Activated CD8-positive, alpha-beta memory T cell treated with anti-CD3 and anti-CD28 coated beads, Interleukin-2, amount 50 U/mL, for 24 hours (primary cell): ENCODE measurements around the gene SLC2A13.
"Not testable (repeated sequence)": the region's sequence is repeated elsewhere in the genome, so short reads cannot be mapped to it uniquely, and the experiment has no call there.

Experiments
- DNase-seq: peaks from one replicate; pipeline ENCODE4 v3.0.0-alpha.2; 2020; ENCODE audit errors: extremely low read depth

The SLC2A13 gene

DNA sequence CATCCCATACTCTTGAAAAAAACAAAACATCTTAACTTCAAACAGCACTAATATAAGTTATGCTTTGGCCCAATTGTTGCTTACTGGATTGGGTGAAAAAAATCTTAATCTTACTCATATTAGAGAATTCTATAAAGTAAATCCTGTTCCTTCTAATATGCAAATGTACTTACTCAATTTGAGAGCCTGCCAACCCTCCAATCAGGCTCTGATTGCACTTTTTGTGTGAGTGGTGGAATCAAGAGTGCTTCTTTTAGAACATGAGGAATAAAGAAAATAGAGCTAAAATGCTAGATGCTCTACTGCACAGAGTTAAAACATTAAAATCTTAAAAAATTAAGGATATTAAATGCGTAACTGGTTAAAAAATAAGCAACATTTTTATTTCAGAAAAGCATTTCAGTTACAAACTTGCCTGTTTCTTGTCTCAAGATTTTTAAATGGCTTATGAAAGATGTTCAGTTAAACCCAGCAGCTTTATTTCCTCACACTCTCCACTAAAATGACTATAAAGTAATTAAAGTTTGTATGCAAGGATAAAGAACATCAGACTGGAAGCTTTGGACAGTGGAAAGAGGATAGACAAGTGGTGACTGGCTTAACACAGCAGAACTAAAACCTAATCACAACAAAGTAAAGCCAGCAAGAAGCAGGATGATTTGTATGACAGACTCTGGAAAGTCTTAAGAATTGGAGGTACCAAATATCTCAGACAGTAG is 177.5 kb downstream of the SLC2A13 start:
- no peak for DNase-seq

DNA sequence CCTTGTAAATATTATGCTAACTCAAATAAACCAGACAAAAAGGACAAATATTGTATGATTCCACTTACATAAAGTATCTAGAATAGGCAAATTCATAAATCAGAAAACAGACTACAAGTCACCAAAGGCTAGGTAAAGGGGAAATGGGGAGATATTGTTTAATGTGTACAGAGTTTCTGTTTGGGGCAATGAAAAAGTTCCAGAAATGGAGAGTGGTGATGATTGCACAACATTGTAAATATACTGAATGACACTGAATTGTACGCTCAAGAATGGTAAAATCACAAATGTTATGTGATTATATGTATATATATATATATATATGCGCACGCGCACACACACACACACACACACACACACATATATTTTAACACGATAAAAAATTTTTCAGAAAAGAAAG is 182.5 kb downstream of the SLC2A13 start:
- no peak for DNase-seq

DNA sequence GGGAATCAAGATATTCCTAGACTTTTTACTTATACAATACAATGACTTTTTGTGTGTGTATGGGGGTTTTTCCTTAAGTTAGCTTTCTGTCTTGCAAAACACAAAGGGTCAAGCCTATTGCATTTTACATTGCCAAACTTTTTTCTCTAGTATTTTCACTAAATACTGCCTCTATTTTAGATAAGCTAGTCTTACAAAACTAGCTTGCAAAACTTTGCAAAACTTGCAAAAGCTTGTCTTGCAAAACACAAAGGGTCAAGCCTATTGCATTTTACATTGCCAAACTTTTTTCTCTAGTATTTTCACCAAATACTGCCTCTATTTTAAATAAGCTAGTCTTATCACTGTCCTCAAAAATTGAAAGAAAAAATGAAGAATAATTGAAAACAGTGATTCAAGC is 183.3 kb downstream of the SLC2A13 start:
- not testable (repeated sequence) for DNase-seq

DNA sequence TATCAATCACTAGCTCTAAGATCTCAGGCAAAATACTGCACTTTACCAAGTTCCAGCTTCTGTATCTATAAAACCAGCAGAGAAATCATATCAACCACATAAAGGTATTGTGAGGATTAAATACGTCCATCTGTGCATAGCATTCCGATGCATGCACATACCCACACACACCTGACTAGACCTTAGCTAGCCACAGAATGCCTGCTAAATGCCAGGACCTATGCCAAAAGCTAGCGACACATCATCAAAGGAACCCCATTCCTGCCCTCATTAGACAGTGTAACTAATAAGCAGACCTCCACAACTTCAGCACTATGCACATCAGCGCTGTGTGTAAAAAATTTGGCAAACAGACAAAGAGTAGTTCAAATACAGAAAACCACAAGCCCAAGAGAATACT is 185.2 kb downstream of the SLC2A13 start:
- no peak for DNase-seq

DNA sequence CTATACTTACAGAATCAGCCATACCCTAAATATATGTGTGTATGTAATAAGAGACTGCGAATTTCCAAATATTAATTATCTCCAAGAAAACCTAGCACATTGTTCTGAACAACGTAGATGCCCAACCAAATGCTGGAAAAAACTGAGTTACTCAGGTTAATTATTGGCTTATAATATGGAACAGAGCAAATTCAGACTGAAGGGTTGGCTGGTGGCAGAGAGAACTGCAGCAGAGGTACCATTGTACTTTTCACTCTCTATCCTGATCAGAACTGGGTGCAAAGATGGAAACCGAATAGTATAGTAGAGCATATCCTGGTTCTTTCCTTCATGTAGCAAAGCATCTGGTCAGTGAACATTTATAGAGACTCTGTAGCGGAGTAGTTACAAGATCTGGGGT is 185.7 kb downstream of the SLC2A13 start:
- no peak for DNase-seq

DNA sequence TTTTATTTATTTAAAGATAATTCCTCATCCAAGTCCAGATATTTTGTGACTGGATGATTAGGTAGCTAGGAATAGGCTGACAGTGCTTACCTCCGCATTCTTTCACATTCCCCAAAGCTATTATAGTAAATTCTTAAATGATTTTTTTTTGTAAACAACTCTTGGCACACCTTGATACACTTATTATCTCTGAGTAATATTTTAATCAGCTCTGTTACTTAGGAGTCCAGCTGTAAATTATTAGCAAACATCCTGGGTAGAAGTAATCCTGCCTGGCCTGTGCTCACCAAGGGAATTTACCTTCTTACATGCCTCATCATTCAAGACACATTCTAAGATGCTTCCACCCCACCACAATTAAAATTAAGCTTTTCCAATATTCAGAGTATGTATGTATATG is 186.1 kb downstream of the SLC2A13 start:
- no peak for DNase-seq

DNA sequence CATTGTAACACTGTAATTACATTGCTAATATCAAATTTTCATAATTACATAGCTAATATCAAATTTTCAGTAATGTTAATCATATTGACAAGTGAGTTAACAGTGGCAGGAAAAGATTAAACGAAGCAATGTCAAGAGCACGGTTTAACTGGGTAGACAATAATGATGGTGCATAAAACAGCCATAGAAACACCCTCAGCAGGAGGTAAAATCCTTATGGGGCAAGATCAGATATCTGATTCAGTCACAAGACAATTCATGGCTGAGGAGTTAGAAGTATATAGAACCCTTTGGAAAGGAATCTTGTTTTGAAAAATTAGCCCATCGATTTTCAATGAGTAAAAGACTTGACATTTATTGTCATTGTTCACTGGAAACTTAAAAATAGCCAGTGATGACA is 190.6 kb downstream of the SLC2A13 start:
- DNase-seq = no peak

DNA sequence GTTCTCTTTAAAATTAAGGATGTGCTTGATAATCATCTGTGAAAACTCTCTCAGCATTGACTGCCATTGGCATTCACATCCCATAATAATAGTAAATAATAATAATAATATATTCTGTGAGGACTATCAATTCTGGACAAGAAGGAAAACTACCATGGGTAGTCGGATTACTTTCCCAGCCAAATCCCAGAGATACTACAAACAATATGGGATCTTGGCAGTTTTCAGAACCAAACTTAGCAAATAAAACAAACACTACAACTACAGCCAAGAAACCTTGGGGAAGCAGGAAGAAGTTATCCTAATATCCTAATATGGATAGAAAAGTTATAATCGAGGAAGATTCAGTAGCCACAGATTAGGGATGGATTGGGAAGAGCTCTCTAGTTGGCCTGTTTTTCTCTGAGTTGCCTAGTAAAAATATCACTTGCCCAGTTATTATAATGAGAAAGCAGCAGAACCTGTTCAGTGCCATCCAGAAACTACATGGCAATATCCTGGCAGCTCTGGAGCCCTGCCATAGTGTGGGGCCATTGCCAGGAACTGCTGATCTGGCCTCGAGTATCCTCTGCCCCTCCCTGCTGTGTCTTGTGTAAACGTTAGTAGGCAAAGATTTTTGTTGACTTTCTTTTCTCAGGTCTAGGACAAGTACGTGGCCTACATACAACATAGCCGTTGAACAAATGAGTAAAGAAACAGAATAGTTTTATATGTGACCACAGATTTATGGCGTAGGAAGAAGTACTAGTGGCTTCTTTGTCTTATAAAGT is 193.5 kb downstream of the SLC2A13 start:
- no peak for DNase-seq

DNA sequence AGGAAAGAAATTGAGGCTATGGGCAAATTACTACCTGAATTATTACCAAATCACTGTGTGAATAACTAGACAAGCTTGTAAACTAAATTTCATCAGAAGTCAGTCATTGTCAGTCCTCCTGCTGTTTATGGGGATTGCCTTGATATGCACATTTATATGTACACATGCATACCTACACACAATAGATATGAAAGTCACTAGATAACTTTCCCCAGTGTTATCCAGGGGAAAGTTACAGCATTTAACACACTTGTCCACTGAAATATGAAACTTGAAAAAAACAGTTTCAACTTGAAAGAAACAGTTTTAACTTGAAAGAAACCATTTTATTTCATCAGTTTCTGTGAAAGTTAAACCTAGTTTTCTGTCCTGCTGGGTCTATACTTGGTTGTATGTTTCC is 199.6 kb downstream of the SLC2A13 start:
- DNase-seq = no peak

DNA sequence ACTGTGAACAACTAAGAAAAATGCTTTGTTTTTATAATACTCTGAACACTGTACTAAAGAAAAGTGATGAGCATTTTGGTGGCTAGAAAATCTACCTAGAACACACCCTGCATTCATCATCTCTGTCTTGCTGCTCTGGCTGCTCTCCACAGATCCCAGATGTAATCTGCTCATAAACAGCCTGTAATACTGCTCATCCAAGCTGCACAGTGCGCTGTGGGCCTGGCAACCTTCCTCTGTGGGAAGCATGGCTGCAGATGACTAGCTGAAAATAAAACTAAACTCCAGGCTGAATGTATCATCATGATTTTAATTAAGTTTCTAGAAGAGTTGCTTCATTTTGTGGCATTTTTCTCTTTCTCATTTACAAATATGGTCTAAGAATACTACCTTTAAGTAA is 200.7 kb downstream of the SLC2A13 start:
- no peak for DNase-seq

DNA sequence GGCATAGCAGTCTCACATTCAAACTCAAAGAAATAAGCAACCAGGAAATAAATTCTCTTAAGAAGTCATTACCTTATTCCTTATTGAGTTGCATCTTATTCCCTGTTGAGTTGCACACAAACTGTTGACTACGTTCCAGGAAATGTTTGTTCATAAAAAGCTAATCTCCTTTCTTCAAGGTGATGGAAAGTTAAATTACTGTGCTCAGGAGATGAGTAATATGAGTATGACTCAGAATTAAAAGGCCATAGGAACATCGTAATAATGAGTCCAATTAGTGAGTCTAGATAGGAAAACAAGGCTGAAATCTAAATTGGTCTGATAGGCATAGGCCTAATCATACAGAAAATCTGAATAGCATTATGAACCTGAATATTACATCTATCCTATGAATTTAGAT is 203.1 kb downstream of the SLC2A13 start:
- no peak for DNase-seq

DNA sequence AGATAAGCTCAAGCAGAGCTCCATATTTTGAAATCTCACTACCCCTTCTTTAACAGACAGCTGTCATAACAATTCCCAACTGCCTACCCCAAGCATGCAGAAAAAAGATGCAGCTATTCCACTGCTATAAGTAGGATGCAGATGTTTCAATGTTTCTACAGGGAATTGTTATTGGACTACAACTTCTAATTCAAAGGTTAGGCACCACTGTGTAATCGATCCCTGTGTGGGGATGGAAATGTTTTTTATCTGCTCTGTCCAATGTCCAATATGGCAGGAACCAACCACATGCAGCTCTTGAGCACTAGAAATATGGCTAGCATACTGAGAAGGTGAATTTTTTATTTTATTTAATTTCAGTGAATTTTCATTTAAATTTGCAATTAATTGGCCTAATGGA is 208.6 kb downstream of the SLC2A13 start:
- no peak for DNase-seq

DNA sequence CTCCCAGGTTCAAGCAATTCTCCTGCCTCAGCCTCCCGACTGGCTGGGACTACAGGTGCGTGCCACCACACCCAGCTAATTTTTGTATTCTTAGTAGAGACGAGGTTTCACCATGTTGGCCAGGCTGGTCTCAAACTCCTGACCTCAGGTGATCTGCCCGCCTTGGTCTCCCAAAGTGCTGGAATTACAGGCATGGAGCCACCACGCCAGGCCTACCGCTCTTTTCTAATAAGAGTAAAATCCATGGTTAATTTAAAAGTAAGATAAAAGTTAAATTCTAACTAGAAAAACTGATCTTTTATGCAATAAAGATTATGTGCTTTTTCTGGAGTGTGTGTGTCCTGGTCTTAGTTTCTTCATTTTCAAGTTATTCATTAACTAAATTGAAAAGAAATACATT is 212.5 kb downstream of the SLC2A13 start:
- not testable (repeated sequence) for DNase-seq

DNA sequence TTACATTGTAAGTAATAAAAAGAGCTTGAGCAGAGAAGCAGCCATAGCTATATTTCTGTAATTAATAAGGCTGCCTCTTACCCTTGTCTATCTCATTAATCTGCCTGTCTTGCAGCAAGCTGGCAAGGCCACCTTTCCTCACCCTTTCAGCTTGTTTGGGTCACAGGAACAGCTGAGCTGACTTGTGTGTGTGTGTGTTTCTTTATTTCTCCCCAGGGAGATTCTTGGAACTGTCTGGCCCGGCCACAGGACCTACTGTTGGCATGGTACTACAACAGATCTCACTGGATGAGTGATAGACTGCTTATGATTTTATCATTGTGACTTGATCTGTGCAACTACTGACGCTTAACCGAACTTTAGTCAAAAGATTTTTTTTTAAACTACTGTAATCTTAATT is 213.7 kb downstream of the SLC2A13 start:
- DNase-seq = no peak

DNA sequence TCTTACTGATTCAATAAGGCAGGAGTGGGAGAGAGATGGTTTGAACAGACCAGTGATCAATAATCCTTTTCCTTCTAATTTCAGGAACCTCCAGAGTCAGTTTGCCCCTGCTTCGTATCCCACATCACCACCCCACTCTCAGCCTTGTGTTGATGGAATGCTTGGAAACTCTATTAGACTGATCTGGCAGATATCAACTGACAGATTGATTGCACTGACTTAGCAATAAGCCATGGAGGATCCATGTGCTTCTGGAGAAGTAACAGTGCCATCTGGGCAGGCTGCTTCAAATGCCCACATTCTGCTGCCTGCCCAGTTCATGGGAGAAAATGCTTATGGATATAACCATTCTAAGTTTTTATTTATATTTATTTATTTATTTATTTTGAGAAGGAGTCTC is 218.0 kb downstream of the SLC2A13 start:
- DNase-seq = no peak

DNA sequence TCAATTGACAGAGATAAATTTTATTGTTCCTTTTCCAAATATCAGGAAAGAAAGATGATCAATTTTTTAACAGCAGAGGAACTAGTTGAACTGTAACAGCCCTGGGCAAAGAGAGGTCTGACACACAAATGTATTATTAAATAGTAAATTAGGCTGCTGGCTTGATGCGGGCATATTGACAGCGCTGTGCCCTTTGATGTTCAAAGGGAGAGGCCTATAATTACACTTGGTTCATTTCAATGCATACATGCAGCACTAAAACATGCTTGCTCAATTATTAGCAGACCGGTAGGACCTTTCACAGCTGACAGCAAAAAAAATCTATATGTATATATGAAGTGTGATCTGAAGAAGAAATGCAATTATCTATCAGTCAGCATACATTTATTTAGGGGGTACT is 219.8 kb downstream of the SLC2A13 start:
- no peak for DNase-seq

DNA sequence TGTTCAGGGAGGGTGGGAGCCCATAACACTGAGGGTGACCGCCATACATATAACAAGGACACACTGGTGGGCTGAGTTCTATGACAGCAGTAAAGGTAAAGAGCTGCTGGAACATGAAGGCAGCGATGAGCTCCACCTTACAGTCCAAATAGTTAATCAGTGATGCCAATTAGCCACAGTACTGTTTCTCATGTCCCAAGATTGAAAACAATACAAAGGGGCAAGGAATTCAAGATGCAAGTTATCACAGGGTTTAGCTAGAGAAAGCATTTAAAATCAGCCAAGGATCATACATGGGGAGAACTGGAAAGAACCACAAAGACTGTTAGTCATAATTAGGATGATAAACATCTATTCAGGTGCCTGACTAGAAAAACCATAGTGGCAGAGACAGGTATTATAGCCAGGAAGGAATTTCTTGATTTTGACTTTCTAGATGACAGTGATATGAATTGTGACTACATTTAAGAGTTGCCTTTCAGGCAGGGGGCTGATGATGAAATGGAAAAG is 221.2 kb downstream of the SLC2A13 start:
- no peak for DNase-seq

DNA sequence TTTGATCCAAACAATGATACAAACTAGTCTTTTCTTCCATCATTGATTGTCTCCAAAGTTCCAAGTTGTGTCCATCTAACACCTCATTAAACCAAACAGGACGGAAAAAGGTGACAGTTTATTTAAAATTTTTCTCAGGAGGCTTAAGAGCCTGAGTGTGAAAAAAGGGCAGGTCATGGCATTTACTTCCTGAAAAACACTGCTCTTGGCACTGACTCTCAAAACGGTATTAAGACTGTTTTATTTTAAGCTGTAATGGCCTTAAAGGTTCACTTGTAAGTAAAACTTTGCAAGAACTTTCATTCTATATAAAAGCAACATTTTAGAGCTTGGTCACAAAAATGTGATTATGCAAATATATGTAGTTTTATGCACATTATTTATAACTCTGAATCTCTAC is 222.5 kb downstream of the SLC2A13 start:
- no peak for DNase-seq

DNA sequence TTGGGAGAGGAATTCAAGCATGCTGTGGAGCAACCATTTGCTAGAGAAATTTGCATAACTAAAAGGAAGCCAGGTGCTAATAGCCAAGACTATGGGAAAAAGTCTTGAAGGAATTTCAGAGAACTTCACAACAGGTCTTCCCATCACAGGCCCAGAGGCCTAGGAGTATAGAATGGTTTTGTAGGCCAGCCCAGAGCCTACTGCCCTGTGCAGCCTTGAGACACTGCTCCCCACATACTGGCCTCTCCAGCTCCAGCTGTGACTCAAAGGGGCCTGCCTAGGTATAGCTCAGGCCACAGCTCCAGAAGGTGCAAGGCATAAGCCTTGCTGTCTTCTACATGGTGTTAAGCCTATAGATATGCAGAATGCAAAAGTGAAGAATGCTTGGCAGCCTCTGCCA is 227.1 kb downstream of the SLC2A13 start:
- DNase-seq = no peak

DNA sequence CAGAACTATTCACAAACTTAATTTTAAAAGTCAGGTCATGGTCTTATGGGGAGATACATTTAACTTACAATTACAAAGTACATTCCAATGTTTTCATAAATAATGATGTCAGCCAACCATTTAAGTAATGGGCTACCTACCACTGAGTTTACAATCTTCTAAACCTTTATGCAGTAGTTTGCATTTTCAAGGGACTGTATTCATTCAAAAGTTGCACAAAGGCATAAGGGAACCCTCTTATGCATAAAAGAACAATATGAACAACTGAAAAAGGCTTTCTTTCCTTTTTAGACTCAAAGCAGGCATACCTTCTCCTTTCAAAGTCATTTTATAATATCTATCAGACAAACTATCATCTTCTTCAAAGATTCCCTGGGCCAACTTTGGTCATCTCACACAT is 230.2 kb downstream of the SLC2A13 start:
- no peak for DNase-seq

DNA sequence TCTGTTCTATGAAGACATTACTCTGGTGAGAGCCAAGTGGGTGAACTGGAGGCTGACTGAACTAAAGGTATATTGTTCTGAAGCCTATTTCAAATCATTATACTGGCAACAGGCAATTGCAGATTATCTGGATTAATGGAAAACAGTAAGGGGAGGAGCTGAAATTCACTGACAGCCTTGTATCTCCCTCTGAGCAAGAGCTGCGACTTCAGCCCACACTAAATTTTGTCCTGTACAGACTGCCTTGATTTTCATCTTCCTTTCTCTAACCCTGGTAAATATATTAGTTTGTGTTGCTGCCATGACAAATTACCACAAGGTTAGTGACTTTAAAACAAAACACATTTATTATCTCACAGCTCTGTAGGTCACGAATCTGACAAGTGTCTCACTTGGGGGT is 231.1 kb downstream of the SLC2A13 start:
- DNase-seq = no peak

DNA sequence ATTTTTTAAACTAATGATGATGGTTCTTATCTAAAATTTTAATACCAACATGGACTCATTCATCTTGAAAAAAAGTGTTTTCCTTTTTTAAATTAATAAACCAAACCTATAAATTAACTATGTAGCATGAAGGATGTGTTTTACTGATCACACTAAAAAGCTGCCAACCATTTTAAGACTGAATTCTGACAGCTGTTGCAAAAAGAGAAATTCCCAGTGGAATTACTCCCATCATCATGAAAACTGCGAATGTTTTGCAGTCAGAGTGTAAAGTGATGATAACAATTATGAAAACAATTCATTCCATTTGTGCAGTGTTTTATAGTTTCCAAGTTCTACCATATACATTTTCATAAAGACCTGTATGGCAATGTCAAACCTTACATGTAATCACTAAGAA is 232.8 kb downstream of the SLC2A13 start:
- DNase-seq = no peak

DNA sequence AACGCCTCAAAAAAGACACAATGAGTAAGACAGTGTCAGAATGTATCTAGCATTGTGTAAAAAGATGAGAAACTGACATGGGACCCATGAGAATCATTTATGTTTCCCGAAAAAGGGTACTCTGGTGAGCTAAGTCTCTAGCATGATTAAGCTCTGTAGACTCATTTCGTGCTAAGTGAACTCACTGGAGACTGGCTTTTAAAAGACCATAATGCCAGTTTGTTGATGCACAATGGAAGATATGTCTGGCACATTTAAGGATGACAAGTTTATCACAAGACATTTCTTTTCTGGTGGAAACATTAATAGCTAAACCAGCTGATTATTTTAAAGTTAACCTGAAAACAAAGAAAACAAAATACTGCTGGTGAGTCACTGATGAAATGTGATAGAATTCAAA is 233.5 kb downstream of the SLC2A13 start:
- no peak for DNase-seq
